ENCODE results near the gene MOB2. TPM values are rescaled to one million over a fixed set of nuclear protein-coding genes. Genes with fewer than 3 reads are reported as not detected.

MOB2 gene
- total RNA-seq, 1 donor from 2014 or later = 31.3 TPM

DNA sequence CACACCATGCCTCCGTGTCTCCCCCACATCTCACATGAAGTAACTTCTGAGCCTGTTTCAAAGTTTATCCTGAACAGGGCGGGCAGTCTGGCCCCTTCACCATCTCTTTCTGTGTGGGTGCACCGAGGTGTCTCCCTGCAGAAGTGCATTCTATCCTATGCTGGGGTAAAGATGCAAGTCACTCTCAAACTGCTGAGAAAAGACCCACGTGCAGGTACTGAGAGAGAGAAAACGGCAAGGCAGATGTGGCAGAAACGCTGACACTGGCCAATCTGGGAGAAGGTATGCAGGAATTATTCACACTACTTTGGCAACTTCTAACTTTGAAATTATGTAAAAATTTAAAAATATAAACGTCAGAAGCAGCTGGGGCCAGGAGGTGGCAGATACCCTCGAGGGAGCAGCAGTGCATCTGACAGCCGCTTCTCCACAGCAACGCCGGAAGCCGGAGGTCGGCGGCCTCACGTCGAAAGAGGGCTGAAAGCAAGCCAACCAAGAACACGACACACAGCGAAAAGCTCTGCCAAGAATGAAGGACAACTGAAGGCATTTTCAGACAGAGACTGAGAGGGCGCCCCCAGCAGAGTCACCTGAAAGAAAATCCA, 34.2 kb upstream of the MOB2 start:
- Mint-ChIP-seq H3K4me3 (no peak overlapping the region), H3K9me3 (no peaks in the 10 kb centered on the region), H3K36me3 (no peaks in the 10 kb centered on the region), H3K27ac (no peak overlapping the region), H3K27me3 (ENCODE audit: low read depth) (no peaks in the 10 kb centered on the region), H3K4me1 (peaks cover 5% of the 10 kb centered on the region)
- DNase-seq (ENCODE audit: low spot score in 2 of 2, unreplicated experiment in 2 of 2) = no peak
- TF ChIP-seq, protein P1, sequence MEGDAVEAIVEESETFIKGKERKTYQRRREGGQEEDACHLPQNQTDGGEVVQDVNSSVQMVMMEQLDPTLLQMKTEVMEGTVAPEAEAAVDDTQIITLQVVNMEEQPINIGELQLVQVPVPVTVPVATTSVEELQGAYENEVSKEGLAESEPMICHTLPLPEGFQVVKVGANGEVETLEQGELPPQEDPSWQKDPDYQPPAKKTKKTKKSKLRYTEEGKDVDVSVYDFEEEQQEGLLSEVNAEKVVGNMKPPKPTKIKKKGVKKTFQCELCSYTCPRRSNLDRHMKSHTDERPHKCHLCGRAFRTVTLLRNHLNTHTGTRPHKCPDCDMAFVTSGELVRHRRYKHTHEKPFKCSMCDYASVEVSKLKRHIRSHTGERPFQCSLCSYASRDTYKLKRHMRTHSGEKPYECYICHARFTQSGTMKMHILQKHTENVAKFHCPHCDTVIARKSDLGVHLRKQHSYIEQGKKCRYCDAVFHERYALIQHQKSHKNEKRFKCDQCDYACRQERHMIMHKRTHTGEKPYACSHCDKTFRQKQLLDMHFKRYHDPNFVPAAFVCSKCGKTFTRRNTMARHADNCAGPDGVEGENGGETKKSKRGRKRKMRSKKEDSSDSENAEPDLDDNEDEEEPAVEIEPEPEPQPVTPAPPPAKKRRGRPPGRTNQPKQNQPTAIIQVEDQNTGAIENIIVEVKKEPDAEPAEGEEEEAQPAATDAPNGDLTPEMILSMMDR (IDR thresholded peaks at IDR 0.05; ENCODE audit: unreplicated experiment) = no peak

- Mint-ChIP-seq H3K9me3 (no peaks in the 10 kb centered on the region), H3K27ac (no peak overlapping the region)
Observed at GRCh38 chr11:1520209-1520662, 33.7 kb upstream of the MOB2 start.

DNA sequence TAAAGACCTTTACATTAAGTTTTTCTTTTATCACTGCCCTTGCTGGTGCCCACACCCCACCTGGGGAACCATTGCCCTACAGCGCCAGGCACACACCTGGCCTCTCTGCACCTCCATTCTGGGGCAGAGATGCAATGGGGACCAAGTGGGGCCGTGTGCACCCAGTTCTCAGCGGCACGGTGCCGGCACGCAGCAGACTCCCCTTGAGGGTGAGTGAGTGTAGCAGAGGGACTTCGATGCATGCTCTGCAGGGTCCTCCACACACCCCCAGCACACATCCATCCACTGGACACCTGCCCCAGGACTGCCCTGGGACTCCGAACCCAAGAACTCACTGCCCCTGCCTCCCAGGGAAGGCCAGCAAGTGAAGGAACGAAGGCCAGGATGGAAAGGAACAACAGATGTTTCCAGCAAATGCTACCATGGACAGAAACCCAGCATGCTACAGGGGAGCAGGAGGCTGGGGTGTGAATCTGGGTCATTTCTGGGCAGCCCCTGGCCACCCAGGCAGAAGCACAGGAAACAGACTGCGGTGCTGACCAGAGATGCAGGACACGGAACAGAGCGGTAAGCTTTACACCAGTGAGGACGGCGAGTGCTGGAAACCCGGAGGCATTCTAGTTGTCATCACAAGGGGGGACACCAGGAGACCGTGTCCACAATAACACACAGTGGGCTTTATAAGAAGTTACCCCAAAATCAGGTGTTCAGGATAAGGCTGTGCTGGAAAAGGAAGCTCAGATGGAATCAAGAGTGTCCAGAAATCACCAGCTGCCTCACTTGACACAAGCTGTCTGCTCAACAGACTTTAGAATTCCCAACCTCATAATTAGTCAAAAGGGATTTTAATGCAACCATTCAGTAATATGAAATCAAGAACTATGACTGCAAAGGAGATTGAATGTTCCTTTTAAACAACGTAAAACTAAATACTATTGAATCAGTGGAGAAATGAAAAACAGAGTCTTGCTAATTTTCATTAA, 32.7 kb upstream of the MOB2 start:
- DNase-seq (ENCODE audit: low spot score in 2 of 2, unreplicated experiment in 2 of 2) = no peak
- Mint-ChIP-seq H3K9me3 (no peaks in the 10 kb centered on the region), H3K4me3 (no peak overlapping the region), H3K27me3 (ENCODE audit: low read depth) (no peaks in the 10 kb centered on the region), H3K36me3 (no peaks in the 10 kb centered on the region), H3K27ac (no peak overlapping the region), H3K4me1 (peaks cover 8% of the 10 kb centered on the region)
- TF ChIP-seq, protein P1 (IDR thresholded peaks at IDR 0.05; ENCODE audit: unreplicated experiment) = no peak

More at GRCh38 chr11:1520209-1520662, 33.7 kb upstream of the MOB2 start:
- H3K36me3 Mint-ChIP-seq = no peaks in the 10 kb centered on the region
- peaks cover 7% of the 10 kb centered on the region for H3K4me1 Mint-ChIP-seq
- no peak overlapping the region for H3K4me3 Mint-ChIP-seq
- no peak for DNase-seq (ENCODE audit: low spot score in 2 of 2, unreplicated experiment in 2 of 2)
- TF ChIP-seq, protein P1 (IDR thresholded peaks at IDR 0.05; ENCODE audit: unreplicated experiment) = no peak
- no peaks in the 10 kb centered on the region for H3K27me3 Mint-ChIP-seq (ENCODE audit: low read depth)

GRCh38 chr11:1518301-1518700, 31.7 kb upstream of the MOB2 start:
- H3K4me1 Mint-ChIP-seq = peaks cover 8% of the 10 kb centered on the region

GRCh38 chr11:1517117-1518005, 30.8 kb upstream of the MOB2 start:
- Mint-ChIP-seq H3K9me3 (no peaks in the 10 kb centered on the region), H3K4me3 (no peak overlapping the region), H3K27ac (no peak overlapping the region), H3K36me3 (no peaks in the 10 kb centered on the region), H3K4me1 (peaks cover 5% of the 10 kb centered on the region), H3K27me3 (ENCODE audit: low read depth) (no peaks in the 10 kb centered on the region)
- DNase-seq (ENCODE audit: low spot score in 2 of 2, unreplicated experiment in 2 of 2) = no peak
- TF ChIP-seq, protein P1 (IDR thresholded peaks at IDR 0.05; ENCODE audit: unreplicated experiment) = no peak

More at GRCh38 chr11:1518301-1518700, 31.7 kb upstream of the MOB2 start:
- TF ChIP-seq, protein P1 (IDR thresholded peaks at IDR 0.05; ENCODE audit: unreplicated experiment) = no peak
- Mint-ChIP-seq H3K36me3 (no peaks in the 10 kb centered on the region), H3K9me3 (no peaks in the 10 kb centered on the region), H3K4me3 (no peak overlapping the region), H3K27me3 (ENCODE audit: low read depth) (no peaks in the 10 kb centered on the region), H3K27ac (no peak overlapping the region)
- no peak for DNase-seq (ENCODE audit: low spot score in 2 of 2, unreplicated experiment in 2 of 2)

Measured in mesothelial cell of epicardium (in vitro differentiated cells).